Left cardiac atrium (tissue), 4 donors: ENCODE results near the gene KLK6. TPM values are rescaled to one million over a fixed set of nuclear protein-coding genes. Genes with fewer than 3 reads are reported as not detected.
"Not testable (repeated sequence)": the region's sequence is repeated elsewhere in the genome, so short reads cannot be mapped to it uniquely, and the experiment has no call there.

Experiments
- ATAC-seq, 2 donors: fragments of 200-7000 bp; cut with Tn5 transposase; one replicate each; pipeline ENCODE4 v1.9.1; 2020; ENCODE audit warnings: mild to moderate bottlenecking in 2 of 2, moderate library complexity in 2 of 2
- DNase-seq: peaks from one replicate; pipeline ENCODE4 v3.0.0-alpha.2; 2020
- intact Hi-C, 2 donors: fragments of 100-400 bp; cut with DNase I; formaldehyde crosslinking; loops; one replicate each; pipeline versions ENCODE4 v1.14.1 to v1.15.1; 2022 to 2023
- total RNA-seq, 2 donors: library from RNA; stranded (reverse); fragmentation: NEBNext Ultra II Directional; extraction: Animal tissue kit (Norgen Biotek cat#: 25700); gene quantifications; one replicate each; pipeline ENCODE4 v1.2.1, GENCODE V29; 2021
- donor health status: DM: no; HTN: yes; CAD: no.
- donor health status: DM: no; HTN: yes; CAD: no; lungs with severe emphysema.
- donor health status: DM: yes; HTN: yes; CAD: no.
- donor health status: Dilated cardiomyopathy.

Gene KLK6
- total RNA-seq, 2 donors from 2014 or later, result not detected

GRCh38 chr19:50998686-50999085 lies 29.3 kb upstream of the KLK6 start:
- no peak for DNase-seq
- intact Hi-C loops, result no loop called here
- ATAC-seq, result no peak

DNA sequence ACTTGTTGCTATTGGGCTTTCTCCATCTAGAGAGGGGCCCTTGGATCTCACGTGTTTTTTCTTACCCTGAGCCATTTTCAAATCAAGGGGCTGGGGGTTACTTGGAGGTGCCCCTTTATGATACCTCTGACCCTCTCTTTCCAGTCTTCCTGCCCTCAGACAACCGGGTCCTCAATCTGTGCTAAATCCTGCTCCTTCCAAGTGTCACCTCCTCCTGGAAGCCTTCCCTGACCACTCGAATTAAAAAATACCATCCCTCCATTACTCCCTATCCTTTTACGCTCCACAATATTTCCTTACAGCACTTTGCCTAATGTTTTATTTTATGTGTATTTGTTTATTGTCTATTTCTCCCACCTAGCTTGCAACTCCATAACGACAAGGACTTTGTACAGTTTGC lies 28.7 kb upstream of the KLK6 start:
- DNase-seq (no peak), ATAC-seq (no peak)
- intact Hi-C loops, result no loop called here

GRCh38 chr19:50994129-50994528 lies 24.7 kb upstream of the KLK6 start:
- ATAC-seq, result no peak
- no peak for DNase-seq
- intact Hi-C loops, result no loop called here

DNA sequence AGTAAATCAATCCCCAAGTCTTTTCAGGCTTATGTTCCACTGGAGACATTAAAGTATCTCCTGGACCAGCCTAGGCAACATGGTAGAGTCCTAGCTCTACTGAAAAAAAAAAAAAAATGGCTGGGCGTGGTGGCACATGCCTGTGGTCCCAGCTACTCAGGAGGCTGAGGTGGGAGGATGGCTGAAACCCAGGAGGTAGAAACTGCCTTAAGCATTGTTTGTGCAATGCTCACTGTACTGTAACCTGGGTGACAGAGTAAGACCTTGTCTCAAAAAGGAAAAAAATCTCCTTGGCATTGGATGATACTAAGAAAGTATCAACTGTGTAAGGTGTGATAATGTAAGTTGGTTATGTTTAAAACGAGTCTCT lies 23.3 kb upstream of the KLK6 start:
- DNase-seq (no peak), ATAC-seq (no peak)
- intact Hi-C loops, result no loop called here

DNA sequence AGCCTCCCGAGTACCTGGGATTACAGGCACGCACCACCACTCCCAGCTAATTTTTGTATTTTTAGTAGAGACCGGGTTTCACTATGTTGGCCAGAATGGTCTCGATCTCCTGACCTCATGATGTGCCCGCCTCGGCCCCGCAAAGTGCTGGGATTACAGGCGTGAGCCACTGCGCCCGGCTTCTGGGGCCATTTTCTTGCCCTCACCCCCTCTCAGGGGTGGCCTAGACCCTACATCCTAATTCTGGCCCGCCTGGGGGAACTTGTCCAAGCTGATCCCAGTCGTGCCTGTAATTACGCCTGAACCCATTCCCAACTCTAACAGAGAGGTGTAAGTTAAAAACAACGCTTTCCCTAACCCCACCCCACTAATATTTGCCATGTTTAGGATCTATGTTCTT lies 15.0 kb upstream of the KLK6 start:
- DNase-seq, ATAC-seq, intact Hi-C loops: not testable (repeated sequence)

DNA sequence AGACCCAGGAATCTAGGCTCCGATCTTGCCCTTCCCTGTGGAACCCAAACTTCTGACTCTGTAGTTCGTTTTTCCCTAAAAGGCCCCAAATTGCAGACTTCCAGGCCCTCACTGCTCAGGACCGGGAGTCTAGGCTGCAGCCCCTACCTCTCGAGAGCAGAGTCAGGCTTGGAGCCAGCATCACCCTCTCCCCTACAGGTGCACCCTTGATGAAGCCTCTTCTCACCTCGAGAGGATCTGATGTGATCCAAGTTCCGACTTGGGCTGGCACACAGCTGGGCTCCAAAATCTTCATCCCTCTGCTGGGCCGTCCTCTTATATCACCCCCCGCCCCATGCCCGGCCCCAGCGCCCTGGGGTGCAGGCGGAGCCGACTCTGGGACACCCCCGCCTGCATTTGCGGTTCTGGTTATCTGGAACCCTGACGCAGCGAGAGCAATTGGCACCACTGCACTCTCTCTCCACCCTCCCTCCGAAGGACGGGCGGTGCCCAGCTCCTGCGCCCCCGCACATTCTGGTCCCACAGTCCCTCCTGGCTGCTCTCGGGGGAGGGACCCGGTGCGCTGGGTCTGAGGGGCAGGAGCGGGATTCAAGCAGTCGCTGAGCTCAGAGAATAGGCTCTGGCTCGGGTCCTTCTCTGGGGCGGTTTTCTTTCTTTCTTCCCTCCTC lies 14.4 kb upstream of the KLK6 start, which contains the start of gene KLK7:
KLK7 (minus strand) TSS at position 293 of the 668 bp plus-strand sequence. CDS start 1,518 bp downstream, outside the sequence.
- ATAC-seq, result peak in 1 of 2 donors; percentile 69
- intact Hi-C loops, result no loop called here

DNA sequence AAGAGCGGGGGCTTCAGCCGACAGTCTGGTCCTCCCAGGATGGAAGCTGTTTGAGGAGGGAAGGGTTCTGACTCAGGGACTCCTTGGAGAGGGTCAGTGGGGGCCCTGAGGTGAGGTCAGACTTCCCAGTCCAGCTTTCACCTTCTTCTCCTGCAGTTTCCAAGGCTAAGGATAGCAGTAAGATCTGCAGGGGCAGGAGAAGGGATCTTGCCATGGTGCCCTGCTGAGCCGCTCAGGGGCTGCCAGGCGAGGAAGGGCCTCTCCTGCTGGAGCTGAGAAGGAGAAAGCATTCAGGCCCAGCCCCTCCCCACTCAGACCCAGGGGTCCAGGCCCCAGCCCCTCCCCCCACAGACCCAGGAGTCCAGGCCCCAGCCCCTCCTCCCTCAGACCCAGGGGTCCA lies 12.8 kb upstream of the KLK6 start:
- no peak for DNase-seq
- intact Hi-C loops, result no loop called here
- ATAC-seq, result no peak

More for the DNA sequence above, 14.4 kb upstream of the KLK6 start, which contains the start of gene KLK7:
- DNase-seq, result no peak

DNA sequence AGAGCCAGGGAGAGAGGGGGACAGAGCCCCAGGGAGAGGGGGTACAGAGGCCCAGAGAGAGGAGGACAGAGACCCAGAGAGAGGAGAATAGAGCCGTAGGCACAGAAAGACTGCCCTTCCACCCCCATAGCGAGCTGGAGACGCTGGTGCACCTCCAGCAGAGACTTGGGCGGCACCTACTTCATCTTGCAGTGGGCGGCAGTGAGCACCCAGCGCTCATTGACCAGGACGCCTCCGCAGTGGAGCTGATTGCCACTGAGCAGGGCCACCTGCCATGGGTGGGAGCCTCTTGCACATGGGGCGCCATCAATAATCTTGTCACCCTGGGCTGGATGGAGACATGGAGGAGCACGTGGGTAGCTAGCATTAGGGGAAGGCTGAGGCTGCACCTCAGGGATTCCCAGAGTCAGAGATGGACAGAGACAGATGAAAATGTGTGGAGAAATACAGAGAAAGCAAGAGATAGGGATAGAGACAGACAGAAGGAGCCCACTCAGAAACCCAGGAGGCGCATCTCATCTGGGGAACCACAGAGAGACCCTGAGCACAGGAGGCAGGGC lies 12.3 kb upstream of the KLK6 start:
- DNase-seq (no peak), ATAC-seq (no peak)
- intact Hi-C loops, result no loop called here

DNA sequence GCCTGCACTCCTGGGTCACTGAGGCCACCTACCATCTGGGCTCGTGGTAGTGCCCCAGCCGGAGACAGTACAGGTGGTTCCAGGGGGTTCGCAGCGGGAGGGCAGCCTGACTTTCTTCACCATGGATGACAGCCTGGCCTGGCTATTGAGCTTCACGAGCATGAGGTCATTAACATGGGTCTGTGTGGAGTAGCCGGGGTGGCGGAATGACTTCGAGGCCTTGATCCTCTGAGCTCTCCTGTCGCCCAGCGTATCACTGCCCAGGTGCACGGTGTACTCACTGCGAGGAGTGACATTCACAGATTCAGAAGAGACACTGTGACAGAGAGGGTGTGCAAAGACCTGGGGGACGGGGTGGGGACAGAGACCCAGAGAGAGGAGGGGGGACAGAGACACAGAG lies 10.8 kb upstream of the KLK6 start:
- ATAC-seq, result no peak
- no peak for DNase-seq
- intact Hi-C loops, result no loop called here

DNA sequence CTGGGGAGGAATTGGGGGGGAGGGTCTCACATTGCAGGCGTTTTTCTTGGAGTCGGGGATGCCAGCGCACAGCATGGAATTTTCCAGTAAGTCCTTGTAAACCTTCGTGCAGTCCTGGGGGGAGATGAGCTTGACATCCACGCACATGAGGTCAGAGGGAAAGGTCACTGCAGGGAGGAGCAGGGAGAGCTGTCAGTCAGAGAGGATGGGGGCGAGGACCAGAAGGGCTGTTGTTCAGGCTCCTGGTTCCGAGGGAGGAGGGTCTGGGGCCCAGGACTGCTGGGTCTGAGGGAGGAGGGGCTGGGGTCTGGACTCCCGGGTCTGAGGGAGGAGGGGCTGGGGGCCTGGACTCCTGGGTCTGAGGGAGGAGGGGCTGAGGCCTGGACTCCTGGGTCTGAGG lies 10.4 kb upstream of the KLK6 start:
- intact Hi-C loops, result no loop called here
- ATAC-seq, result no peak
- DNase-seq, result no peak

DNA sequence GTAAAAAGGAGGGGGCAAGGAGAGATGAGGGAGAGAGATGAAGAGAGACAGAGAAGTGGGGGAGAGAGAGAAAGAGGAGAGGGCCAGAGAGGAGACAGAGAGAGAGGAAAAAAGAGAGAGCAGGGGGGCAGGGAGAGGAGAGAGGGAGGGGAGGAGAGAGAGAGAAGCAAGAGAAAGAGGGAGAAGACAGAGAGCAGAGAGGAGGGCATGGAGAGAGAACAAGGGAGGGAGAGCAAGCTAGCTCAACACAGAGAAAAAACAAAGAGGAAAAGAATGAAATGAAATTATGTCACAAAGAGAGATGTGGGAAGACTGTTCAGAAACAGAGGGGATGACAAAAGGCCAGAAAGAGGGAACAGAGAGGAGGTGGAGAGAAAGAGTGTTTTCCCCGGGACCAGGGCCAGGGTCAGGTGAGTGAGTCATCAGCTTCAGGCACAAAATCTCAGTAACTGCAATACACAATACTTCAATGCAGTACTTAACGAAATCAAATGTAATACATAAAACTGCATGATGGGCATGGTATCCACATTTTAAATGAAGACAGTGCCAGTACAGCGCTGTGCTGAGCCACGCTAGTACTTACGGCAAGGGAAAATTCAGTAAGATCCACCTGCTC lies 9.5 kb upstream of the KLK6 start:
- intact Hi-C loops, result no loop called here
- DNase-seq (no peak), ATAC-seq (peak in 1 of 2 donors; percentile 30)

DNA sequence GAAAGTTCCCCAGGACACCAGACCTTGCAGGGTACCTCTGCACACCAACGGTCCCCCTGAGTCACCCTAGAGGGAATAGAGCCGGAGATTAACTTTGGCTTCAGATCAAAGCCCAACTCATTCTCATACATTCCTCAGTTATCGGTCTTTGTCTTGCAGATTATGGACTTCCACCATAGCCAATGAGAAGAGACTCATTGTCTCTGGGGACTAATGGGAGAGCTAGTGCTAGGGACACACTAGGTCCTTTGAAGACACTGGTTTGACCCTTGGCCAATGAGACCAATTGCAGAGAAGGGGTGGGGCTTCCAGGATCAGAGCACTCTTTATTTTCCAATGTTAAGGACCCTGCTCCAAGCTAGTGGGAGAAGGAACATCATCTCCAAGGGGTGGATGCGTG lies 8.2 kb upstream of the KLK6 start:
- ATAC-seq (no peak), DNase-seq (no peak)
- intact Hi-C loops, result no loop called here

- intact Hi-C loops, result no loop called here
- ATAC-seq (peak in 1 of 2 donors; percentile 62), DNase-seq (no peak)
Measured at GRCh38 chr19:50975766-50976165, 6.4 kb upstream of the KLK6 start.

DNA sequence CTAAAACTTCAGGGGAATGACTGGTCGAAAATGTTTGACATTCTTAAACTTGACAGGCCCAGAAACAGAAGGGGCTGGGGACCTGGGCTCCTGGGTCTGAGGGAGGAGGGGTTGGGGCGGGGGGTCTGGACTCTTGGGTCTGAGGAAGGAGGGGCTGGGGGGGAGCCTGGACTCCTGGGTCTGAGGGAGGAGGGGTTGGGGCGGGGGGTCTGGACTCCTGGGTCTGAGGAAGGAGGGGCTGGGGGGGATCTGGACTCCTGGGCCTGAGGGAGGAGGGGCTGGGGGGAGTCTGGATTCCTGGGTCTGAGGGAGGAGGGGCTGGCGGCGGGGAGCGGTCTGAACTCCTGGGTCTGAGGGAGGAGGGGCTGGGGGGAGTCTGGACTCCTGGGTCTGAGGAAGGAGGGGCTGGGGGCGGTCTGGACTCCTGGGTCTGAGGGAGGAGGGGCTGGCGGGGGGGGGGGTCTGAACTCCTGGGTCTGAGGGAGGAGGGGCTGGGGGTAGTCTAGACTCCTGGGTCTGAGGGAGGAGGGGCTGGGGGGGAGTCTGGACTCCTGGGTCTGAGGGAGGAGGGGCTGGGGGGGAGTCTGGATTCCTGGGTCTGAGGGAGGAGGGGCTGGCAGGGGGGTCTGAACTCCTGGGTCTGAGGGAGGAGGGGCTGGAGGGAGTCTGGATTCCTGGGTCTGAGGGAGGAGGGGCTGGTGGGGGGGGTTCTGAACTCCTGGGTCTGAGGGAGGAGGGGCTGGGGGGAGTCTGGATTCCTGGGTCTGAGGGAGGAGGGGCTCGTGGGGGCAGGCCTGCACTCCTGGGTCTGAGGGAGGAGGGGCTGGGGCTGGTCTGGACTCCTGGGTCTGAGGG lies 5.5 kb upstream of the KLK6 start:
- no peak for DNase-seq
- intact Hi-C loops, result no loop called here
- no peak for ATAC-seq

- no peak for DNase-seq
- no peak for ATAC-seq
- intact Hi-C loops, result no loop called here
Measured at GRCh38 chr19:50972795-50973376, 3.5 kb upstream of the KLK6 start.

DNA sequence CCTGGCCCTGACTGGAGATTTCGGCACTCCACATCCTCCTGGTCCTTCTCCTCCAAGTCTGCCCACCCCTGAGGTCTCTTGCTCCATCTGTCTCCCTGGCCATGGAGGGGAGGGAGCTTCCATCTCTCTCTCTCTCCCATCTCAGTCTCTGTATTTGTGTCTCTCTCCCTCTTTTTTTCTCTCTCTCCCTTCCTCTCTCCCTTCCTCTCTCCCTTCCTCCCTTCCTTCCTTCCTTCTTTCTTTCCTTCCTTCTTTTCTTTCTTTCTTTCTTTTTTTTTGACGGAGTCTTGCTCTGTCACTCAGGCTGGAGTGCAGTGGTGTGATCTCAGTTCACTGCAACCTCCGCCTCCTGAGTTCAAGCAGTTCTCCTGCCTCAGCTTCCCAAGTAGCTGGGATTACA lies 419 bp upstream of the KLK6 start:
- intact Hi-C loops, ATAC-seq, DNase-seq: not testable (repeated sequence)

DNA sequence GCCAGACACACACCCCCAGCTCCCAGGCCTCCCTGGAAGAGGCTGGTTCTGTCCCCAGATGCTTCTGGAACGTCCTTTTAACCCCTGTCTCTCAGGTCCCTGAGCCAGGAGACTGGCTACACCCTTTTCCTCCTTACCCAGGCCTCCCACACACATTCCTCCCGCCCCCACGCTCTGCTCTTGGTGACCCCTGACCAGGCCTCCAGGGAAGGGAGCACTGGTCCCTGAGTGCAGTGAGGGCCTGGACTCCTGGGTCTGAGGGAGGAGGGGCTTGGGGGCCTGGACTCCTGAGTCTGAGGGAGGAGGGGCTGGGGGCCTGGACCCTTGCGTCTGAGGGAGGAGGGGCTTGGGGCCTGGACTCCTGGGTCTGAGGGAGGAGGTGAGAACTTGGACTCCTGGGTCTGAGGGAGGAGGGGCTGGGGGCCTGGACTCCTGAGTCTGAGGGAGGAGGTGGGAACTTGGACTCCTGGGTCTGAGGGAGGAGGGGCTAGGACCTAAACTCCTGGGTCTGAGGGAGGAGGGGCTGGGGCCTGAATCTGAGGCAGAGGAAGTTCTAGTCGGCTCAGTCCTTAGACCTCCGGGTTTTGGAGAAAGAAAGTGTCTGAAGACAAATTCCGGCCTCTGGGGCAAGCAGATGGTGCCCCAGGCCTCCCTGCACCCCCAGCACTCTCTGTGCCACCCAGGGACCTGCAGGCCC lies 527 bp downstream of the KLK6 start:
- intact Hi-C loops, result no loop called here
- DNase-seq (no peak), ATAC-seq (no peak)

DNA sequence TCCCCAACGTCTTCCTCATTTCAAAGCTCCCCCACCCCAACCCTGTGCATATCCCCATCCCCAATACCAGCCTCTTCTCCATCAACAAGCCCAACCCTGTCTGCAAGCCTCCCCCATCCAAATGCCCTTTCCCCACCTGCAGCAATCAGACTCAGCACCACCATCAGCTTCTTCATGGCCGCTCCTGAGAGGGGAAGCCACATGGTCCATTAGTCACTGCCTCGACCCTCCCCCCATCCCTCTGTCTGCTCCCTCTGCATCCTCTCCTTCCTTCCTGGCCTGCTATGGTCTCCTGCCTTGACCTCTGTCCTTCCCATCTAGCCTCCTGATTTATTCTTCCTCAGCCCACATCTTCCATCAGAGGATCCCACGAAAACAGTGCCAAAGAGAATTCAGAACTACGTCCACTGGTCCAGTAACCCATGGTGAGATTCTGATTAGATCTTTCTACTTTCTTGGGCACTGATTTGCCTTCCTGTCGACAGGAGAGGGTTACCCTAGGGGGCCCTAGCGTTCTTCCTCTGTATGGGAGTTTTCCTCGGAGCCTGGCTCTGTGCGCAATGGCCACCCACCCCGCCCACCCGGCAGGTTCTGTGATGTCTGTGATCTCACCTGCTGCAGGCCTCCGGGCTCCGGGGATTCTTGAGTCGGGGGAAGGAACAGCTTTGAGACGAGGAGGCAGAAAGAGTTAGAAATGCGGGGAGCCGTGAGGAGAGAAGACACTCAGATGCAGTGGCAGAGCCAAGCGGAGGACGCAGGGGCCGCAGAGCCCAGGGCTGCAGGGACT lies 1.3 kb downstream of the KLK6 start:
- ATAC-seq (no peak), DNase-seq (no peak)
- intact Hi-C loops, result no loop called here
